Keratinocyte (primary cell): Measurements from ENCODE around the gene PTPRN2. TPM values are rescaled to one million over a fixed set of nuclear protein-coding genes. Genes with fewer than 3 reads are reported as not detected.

Experiments used
- DNase-seq: peaks from one replicate; pipeline ENCODE4 v3.0.0-alpha.2; 2011; ENCODE audit warnings: low read depth, missing footprints, low spot score
- FAIRE-seq: peaks from 2 replicates; lab custom pipeline; 2011; peaks lifted over from hg19 to GRCh38; lab: Jason Lieb, UNC
- H2AFZ ChIP-seq: 2 replicates; pipeline ENCODE4 v1.6.0; 2012; ENCODE audit warnings: low read length, control low read depth, inconsistent platforms; ENCODE audit not compliant: control insufficient read depth
- H3K27ac ChIP-seq: 2 replicates; pipeline ENCODE4 v1.5.1; 2011; ENCODE audit warnings: low read length; ENCODE audit not compliant: control insufficient read depth, insufficient read depth
- H3K27me3 ChIP-seq: 3 replicates; pipeline ENCODE4 v1.6.0; 2011; ENCODE audit warnings: low read length; ENCODE audit not compliant: control insufficient read depth, insufficient read depth; ENCODE audit errors: extremely low read depth
- H3K36me3 ChIP-seq, 2 experiments: 2 replicates in 1 of 2; 3 replicates in 1 of 2; pipeline ENCODE4 v1.5.1; 2011; ENCODE audit warnings: low read length in 2 of 2, mild to moderate bottlenecking in 1 of 2; ENCODE audit not compliant: control insufficient read depth in 2 of 2, insufficient read depth in 2 of 2; ENCODE audit errors: extremely low read depth in 1 of 2
- H3K4me1 ChIP-seq: 3 replicates; pipeline ENCODE4 v1.5.1; 2011; ENCODE audit warnings: low read length; ENCODE audit not compliant: control insufficient read depth, insufficient read depth; ENCODE audit errors: extremely low read depth
- H3K4me2 ChIP-seq: 3 replicates; pipeline ENCODE4 v1.6.0; 2011; ENCODE audit warnings: low read depth, low read length; ENCODE audit not compliant: control insufficient read depth, insufficient read depth; ENCODE audit errors: extremely low read depth
- H3K4me3 ChIP-seq, 3 experiments: fragments of 200-600 bp in 1 of 3; sonication (generic) in 1 of 3; 2 replicates in 2 of 3; 3 replicates in 1 of 3; pipeline ENCODE4 v1.5.1; 2011 to 2016; ENCODE audit warnings: low read length in 3 of 3, mild to moderate bottlenecking in 3 of 3, control low read depth in 2 of 3, inconsistent platforms in 1 of 3, low read depth in 1 of 3, mixed read lengths in 1 of 3, mixed run types in 1 of 3, moderate library complexity in 1 of 3; ENCODE audit not compliant: control insufficient read depth in 2 of 3, insufficient read depth in 2 of 3; ENCODE audit errors: extremely low read depth in 1 of 3
- H3K79me2 ChIP-seq: 2 replicates; pipeline ENCODE4 v1.6.0; 2012; ENCODE audit warnings: low read length; ENCODE audit not compliant: control insufficient read depth, insufficient read depth
- H3K9ac ChIP-seq: 3 replicates; pipeline ENCODE4 v1.6.0; 2011; ENCODE audit warnings: low read length; ENCODE audit not compliant: control insufficient read depth, insufficient read depth; ENCODE audit errors: extremely low read depth
- H3K9me1 ChIP-seq: 3 replicates; pipeline ENCODE4 v1.6.0; 2011; ENCODE audit warnings: low read length; ENCODE audit not compliant: control insufficient read depth, insufficient read depth; ENCODE audit errors: extremely low read depth
- H3K9me3 ChIP-seq: 2 replicates; pipeline ENCODE4 v1.5.1; 2012; ENCODE audit warnings: low read depth, low read length; ENCODE audit not compliant: control insufficient read depth
- H4K20me1 ChIP-seq: 3 replicates; pipeline ENCODE4 v1.6.0; 2011; ENCODE audit warnings: low read length; ENCODE audit not compliant: control insufficient read depth, insufficient read depth; ENCODE audit errors: extremely low read depth
- CTCF ChIP-seq, 3 experiments: IDR thresholded peaks in 1 of 3; conservative IDR thresholded peaks in 1 of 3; optimal IDR thresholded peaks in 1 of 3; 2 replicates in 2 of 3; 3 replicates in 1 of 3; pipeline versions ENCODE3 to v1.5.1; 2011; ENCODE audit warnings: low read length in 3 of 3, mild to moderate bottlenecking in 3 of 3, moderate library complexity in 2 of 3, control low read depth in 1 of 3, inconsistent platforms in 1 of 3; ENCODE audit not compliant: insufficient read depth in 2 of 3; ENCODE audit errors: extremely low read depth in 1 of 3
- EZH2 ChIP-seq: IDR thresholded peaks from one replicate; pipeline ENCODE4 v1.6.1; 2012; ENCODE audit warnings: inconsistent platforms, mild to moderate bottlenecking, low read length, moderate library complexity
- dilution Hi-C: fragments of 300-500 bp; cut with MboI; formaldehyde crosslinking; loops from one replicate; pipeline ENCODE4 v1.7.0; 2020; ENCODE audit warnings: low sequenced_read_pairs; ENCODE audit not compliant: extremely low pct_ligation_motif_present
- polyA plus RNA-seq, 5 experiments: library from polyadenylated mRNA; depleted of rRNA in 3 of 5; stranded (reverse) in 3 of 5; stranded (forward) in 1 of 5; unstranded in 1 of 5; fragments of >200 nt; gene quantifications; 1 replicate in 1 of 5; 2 replicates in 3 of 5; 3 replicates in 1 of 5; pipeline versions ENCODE4 v1.2.1 to v1.2.3, GENCODE V29; 2011 to 2012; ENCODE audit warnings: missing spikeins in 2 of 5, low read depth in 1 of 5, low replicate concordance in 1 of 5

PTPRN2 gene
- polyA plus RNA-seq, 1 donor (not counting 4 experiments of a cell fraction or from before 2014, with no cell fraction given), result not detected

GRCh38 chr7:157684157-157684908, 903.3 kb downstream of the PTPRN2 start:
- Histone ChIP-seq H3K4me1 (no peaks in the 10 kb centered on the region), H3K36me3 (no peaks in the 10 kb centered on the region), H3K79me2 (no peaks in the 10 kb centered on the region), H3K9me1 (no peaks in the 10 kb centered on the region), H3K4me2 (no peak overlapping the region), H3K9ac (no peak overlapping the region), H3K4me3 (no peak overlapping the region), H3K27ac (no peak overlapping the region), H3K9me3 (no peaks in the 10 kb centered on the region), H2AFZ (no peak overlapping the region), H3K27me3 (peaks cover 65% of the 10 kb centered on the region), H4K20me1 (no peaks in the 10 kb centered on the region)
- dilution Hi-C loops, result no loop called here
- DNase-seq, result no peak
- no peak for TF ChIP-seq CTCF (optimal IDR thresholded peaks at IDR 0.05 in 1 of 3, IDR thresholded peaks at IDR 0.05 in 1 of 3, conservative IDR thresholded peaks at IDR 0.05 in 1 of 3; ENCODE audit: extremely low read depth in 1 of 3, insufficient read depth in 2 of 3, low read length in 3 of 3)
- TF ChIP-seq EZH2, result no peak
- FAIRE-seq, result no peak

GRCh38 chr7:157683747-157684156, 903.9 kb downstream of the PTPRN2 start:
- Histone ChIP-seq H3K4me2 (no peak overlapping the region), H2AFZ (no peak overlapping the region), H3K4me1 (no peaks in the 10 kb centered on the region), H3K9me1 (no peaks in the 10 kb centered on the region), H3K9ac (no peak overlapping the region), H3K79me2 (no peaks in the 10 kb centered on the region), H3K27ac (no peak overlapping the region), H3K36me3 (no peaks in the 10 kb centered on the region), H3K4me3 (no peak overlapping the region), H3K27me3 (peaks cover 60% of the 10 kb centered on the region), H4K20me1 (no peaks in the 10 kb centered on the region), H3K9me3 (no peaks in the 10 kb centered on the region)
- DNase-seq (no peak), FAIRE-seq (no peak)
- TF ChIP-seq EZH2 (no peak), CTCF (optimal IDR thresholded peaks at IDR 0.05 in 1 of 3, IDR thresholded peaks at IDR 0.05 in 1 of 3, conservative IDR thresholded peaks at IDR 0.05 in 1 of 3; ENCODE audit: extremely low read depth in 1 of 3, insufficient read depth in 2 of 3, low read length in 3 of 3) (no peak)
- dilution Hi-C loops, result no loop called here
